SK-N-SH (cell line): ENCODE data around the gene KLHL26. TPM values are rescaled to one million over a fixed set of nuclear protein-coding genes. Genes with fewer than 3 reads are reported as not detected.

Source experiments
- CTCF ChIA-PET: fragments of 300-600, 350-600 bp; formaldehyde crosslinking; extraction: SDS; loops from one replicate; lab custom pipeline; 2021; lab: Yijun Ruan, JAX
- POLR2A ChIA-PET: fragments of 350-600 bp; sonication (Branson Sonifier 250); formaldehyde crosslinking; extraction: SDS; loops from one replicate; lab custom pipeline; 2020; ENCODE audit warnings: antibody characterized with exemption, inconsistent platforms; lab: Yijun Ruan, JAX
- DNase-seq: peaks from one replicate; pipeline ENCODE4 v3.0.0; 2012
- H2AFZ ChIP-seq: fragments of 200-600 bp; sonication (generic); 2 replicates; pipeline ENCODE4 v1.8.1; 2016; ENCODE audit warnings: antibody characterized with exemption, mild to moderate bottlenecking, low read depth
- H3F3A ChIP-seq: fragments of 200-600 bp; sonication (generic); replicated peaks from 2 replicates; pipeline ENCODE3; 2016; ENCODE audit warnings: antibody characterized with exemption, mild to moderate bottlenecking; ENCODE audit not compliant: insufficient read depth
- H3K27ac ChIP-seq, 2 experiments: fragments of 200-500 bp in 1 of 2; fragments of 200-600 bp in 1 of 2; sonication (Bioruptor generic) in 1 of 2; sonication (generic), shearing (Covaris generic) in 1 of 2; 2 replicates each; pipeline versions ENCODE4 v1.5.1 to v1.6.1; 2014 to 2016; ENCODE audit warnings: low read depth in 2 of 2, inconsistent platforms in 1 of 2, low read length in 1 of 2, mild to moderate bottlenecking in 1 of 2, mixed read lengths in 1 of 2
- H3K27me3 ChIP-seq: fragments of 200-600 bp; sonication (generic), shearing (Covaris generic); 2 replicates; pipeline ENCODE4 v1.6.1; 2016; ENCODE audit warnings: mixed run types; ENCODE audit not compliant: insufficient read depth
- H3K36me3 ChIP-seq, 2 experiments: fragments of 200-500 bp in 1 of 2; fragments of 200-600 bp in 1 of 2; sonication (Bioruptor generic) in 1 of 2; sonication (generic) in 1 of 2; replicated peaks in 1 of 2; 2 replicates each; pipeline versions ENCODE3 to v1.5.1; 2014 to 2016; ENCODE audit warnings: low read length in 1 of 2, mild to moderate bottlenecking in 1 of 2; ENCODE audit not compliant: insufficient read depth in 2 of 2, control insufficient read depth in 1 of 2
- H3K4me1 ChIP-seq, 2 experiments: fragments of 200-500 bp in 1 of 2; fragments of 200-600 bp in 1 of 2; sonication (Bioruptor generic) in 1 of 2; sonication (generic), shearing (Covaris generic) in 1 of 2; 2 replicates each; pipeline versions ENCODE4 v1.5.1 to v1.6.1; 2014 to 2016; ENCODE audit warnings: low read depth in 1 of 2, low read length in 1 of 2, mixed run types in 1 of 2; ENCODE audit not compliant: insufficient read depth in 2 of 2, control insufficient read depth in 1 of 2
- H3K4me2 ChIP-seq: fragments of 200-600 bp; sonication (generic), shearing (Covaris generic); 2 replicates; pipeline ENCODE4 v1.6.1; 2017; ENCODE audit warnings: mixed run types
- H3K4me3 ChIP-seq, 2 experiments: fragments of 200-500 bp in 1 of 2; fragments of 200-600 bp in 1 of 2; sonication (Bioruptor generic) in 1 of 2; sonication (generic), shearing (Covaris generic) in 1 of 2; 2 replicates each; pipeline versions ENCODE4 v1.5.1 to v1.8.1; 2014 to 2016; ENCODE audit warnings: low read depth in 2 of 2, inconsistent platforms in 1 of 2, low read length in 1 of 2, mild to moderate bottlenecking in 1 of 2, mixed read lengths in 1 of 2, moderate library complexity in 1 of 2
- H3K79me2 ChIP-seq: fragments of 200-600 bp; sonication (generic); 2 replicates; pipeline ENCODE4 v1.8.1; 2017; ENCODE audit warnings: mild to moderate bottlenecking; ENCODE audit not compliant: insufficient read depth
- H3K9ac ChIP-seq: fragments of 200-600 bp; sonication (generic); 2 replicates; pipeline ENCODE4 v1.6.1; 2017; ENCODE audit warnings: mixed run types
- H3K9me2 ChIP-seq: fragments of 200-600 bp; sonication (generic); 2 replicates; pipeline ENCODE4 v1.6.1; 2017; ENCODE audit warnings: mixed run types
- H3K9me3 ChIP-seq: fragments of 200-600 bp; sonication (generic); 2 replicates; pipeline ENCODE4 v1.6.1; 2017; ENCODE audit warnings: mixed run types, mild to moderate bottlenecking, moderate library complexity
- H4K20me1 ChIP-seq: fragments of 200-600 bp; sonication (generic); 2 replicates; pipeline ENCODE4 v1.6.1; 2017; ENCODE audit warnings: mild to moderate bottlenecking, mixed run types; ENCODE audit not compliant: insufficient read depth
- CHD2 ChIP-seq: fragments of 150-350 bp; IDR thresholded peaks from 2 replicates; pipeline ENCODE4 v1.6.1; 2018; ENCODE audit warnings: low read length; ENCODE audit not compliant: partially characterized antibody
- ELF1 ChIP-seq: IDR thresholded peaks from 2 replicates; pipeline ENCODE4 v1.4.0; 2012
- FOSL2 ChIP-seq: IDR thresholded peaks from 2 replicates; pipeline ENCODE4 v1.4.0; 2012; ENCODE audit warnings: low read depth, mild to moderate bottlenecking, moderate library complexity, borderline replicate concordance
- FOXJ3 ChIP-seq: sonication (generic); formaldehyde crosslinking; IDR thresholded peaks from 2 replicates; pipeline ENCODE4 v1.5.1; 2020; ENCODE audit warnings: mild to moderate bottlenecking, missing genetic modification reagents
- FOXM1 ChIP-seq: IDR thresholded peaks from 2 replicates; pipeline ENCODE4 v1.4.0; 2012; ENCODE audit warnings: low read depth, mild to moderate bottlenecking
- IRF3 ChIP-seq: fragments of 150-350 bp; IDR thresholded peaks from 2 replicates; pipeline ENCODE4 v1.6.1; 2016; ENCODE audit warnings: mild to moderate bottlenecking, low read depth, low read length
- JUND ChIP-seq: IDR thresholded peaks from 2 replicates; pipeline ENCODE4 v1.4.0; 2012
- MAX ChIP-seq: IDR thresholded peaks from 2 replicates; pipeline ENCODE4 v1.4.0; 2012; ENCODE audit warnings: low read depth
- MEF2A ChIP-seq: IDR thresholded peaks from 2 replicates; pipeline ENCODE4 v1.4.0; 2012; ENCODE audit warnings: low read depth, borderline replicate concordance
- MXI1 ChIP-seq: IDR thresholded peaks from 2 replicates; pipeline ENCODE4 v1.6.1; 2012; ENCODE audit warnings: mild to moderate bottlenecking, low read depth, low read length, improper control_type of control experiment
- PBX3 ChIP-seq: IDR thresholded peaks from 2 replicates; pipeline ENCODE4; 2012
- RAD21 ChIP-seq: IDR thresholded peaks from 2 replicates; pipeline ENCODE4 v1.6.1; 2012; ENCODE audit warnings: mild to moderate bottlenecking, low read length
- RXRA ChIP-seq: IDR thresholded peaks from 2 replicates; pipeline ENCODE4 v1.4.0; 2012; ENCODE audit warnings: low read depth, mild to moderate bottlenecking, borderline replicate concordance
- SIN3A ChIP-seq: IDR thresholded peaks from 2 replicates; pipeline ENCODE4 v1.6.1; 2012; ENCODE audit warnings: low read depth, mild to moderate bottlenecking, low read length, moderate library complexity, borderline replicate concordance
- SMC3 ChIP-seq: IDR thresholded peaks from 2 replicates; pipeline ENCODE4 v1.6.1; 2012; ENCODE audit warnings: low read depth, low read length, improper control_type of control experiment
- TAF1 ChIP-seq: IDR thresholded peaks from 2 replicates; pipeline ENCODE4 v1.6.1; 2012; ENCODE audit warnings: low read depth, mild to moderate bottlenecking, low read length, moderate library complexity, borderline replicate concordance
- TEAD4 ChIP-seq: IDR thresholded peaks from 2 replicates; pipeline ENCODE4 v1.4.0; 2012; ENCODE audit warnings: mild to moderate bottlenecking, borderline replicate concordance; ENCODE audit not compliant: insufficient read depth
- YY1 ChIP-seq: IDR thresholded peaks from 2 replicates; pipeline ENCODE4 v1.4.0; 2012; ENCODE audit warnings: low read depth, mild to moderate bottlenecking
- WGBS: methylation state at CpG from one replicate; pipeline ENCODE4 v1.1.6; 2017; ENCODE audit warnings: low lambda C conversion rate; 5-methylcytosine and 5-hydroxymethylcytosine counted together
- polyA plus RNA-seq, 3 experiments: library from polyadenylated mRNA; depleted of rRNA; stranded (reverse); fragments of >200 nt; gene quantifications; 2 replicates each; pipeline ENCODE4 v1.2.3, GENCODE V29; 2012

Gene KLHL26
- polyA plus RNA-seq, 1 of the 3 experiments (the other 2 are of a cell fraction), result 4.6 TPM

- DNase-seq, result peak; percentile 27
- Histone ChIP-seq H3K27me3 (no peaks in the 10 kb centered on the region), H3K4me2 (0 out of 2 replicates have a peak overlapping the region, but pooled peaks have one; percentile 89), H3K9ac (no peak overlapping the region), H4K20me1 (no peaks in the 10 kb centered on the region), H2AFZ (no peak overlapping the region), H3F3A (peaks cover 35% of the 10 kb centered on the region), H3K27ac (no peak overlapping the region), H3K4me1 (peaks cover 6 to 36% of the 10 kb centered on the region in 2 experiments; a peak in 2 of 4 replicates), H3K4me3 (no peak overlapping the region), H3K36me3 (no peaks in the 10 kb centered on the region), H3K9me3 (no peaks in the 10 kb centered on the region), H3K9me2 (no peaks in the 10 kb centered on the region), H3K79me2 (peaks cover 10% of the 10 kb centered on the region; the same call in 1 of the 2 replicates)
- ChIA-PET CTCF (interaction anchor here (0.6 to 10.5 kb wide), 34 partner anchors 11 to 394 kb away, joined by 3 to 234 read pairs (median 4); partner anchors contain the start of genes CERS1, COPE, CRLF1 and DDX49), POLR2A (interaction anchor here (1.0 to 1.2 kb wide), 4 partner anchors 254 to 326 kb away, joined by 3 to 5 read pairs (median 4); partner anchors contain the start of genes COPE and DDX49)
- 73% methylated on average over 14 of the region's 25 CpGs for WGBS
- TF ChIP-seq JUND (no peak), YY1 (no peak), SMC3 (no peak), TEAD4 (no peak), FOXM1 (no peak), PBX3 (no peak), MEF2A (no peak), MXI1 (no peak), ELF1 (no peak), RAD21 (no peak), FOSL2 (no peak), MAX (no peak), IRF3 (no peak), SIN3A (no peak), FOXJ3 (no peak), RXRA (no peak), TAF1 (no peak), CHD2 (no peak)
- TF ChIP-seq, all 33 proteins: peak for 0
These were observed 43.3 kb upstream of the KLHL26 start for GRCh38 chr19:18593367-18594095.
